ENCODE data around the gene KRTAP8-1.

KRTAP8-1 gene

DNA sequence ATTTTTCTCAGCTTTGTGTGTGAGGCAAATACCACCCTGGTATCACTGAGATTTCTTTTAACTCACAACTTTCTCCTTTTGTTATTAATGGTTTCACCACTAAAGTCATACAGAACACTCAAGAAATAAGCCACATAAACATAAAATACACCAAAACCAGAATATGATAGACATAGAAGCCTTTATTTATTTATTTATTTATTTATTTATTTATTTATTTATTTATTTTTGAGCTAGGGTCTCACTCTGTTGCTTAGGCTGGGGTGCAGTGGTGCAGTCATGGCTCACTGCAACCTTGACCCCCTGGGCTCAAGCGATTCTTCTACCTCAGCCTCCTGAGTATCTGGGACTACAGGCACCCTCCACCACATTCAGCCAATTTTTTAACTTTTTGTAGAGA, 12.5 kb downstream of the KRTAP8-1 start (continued):
- TF ChIP-seq, protein P1, sequence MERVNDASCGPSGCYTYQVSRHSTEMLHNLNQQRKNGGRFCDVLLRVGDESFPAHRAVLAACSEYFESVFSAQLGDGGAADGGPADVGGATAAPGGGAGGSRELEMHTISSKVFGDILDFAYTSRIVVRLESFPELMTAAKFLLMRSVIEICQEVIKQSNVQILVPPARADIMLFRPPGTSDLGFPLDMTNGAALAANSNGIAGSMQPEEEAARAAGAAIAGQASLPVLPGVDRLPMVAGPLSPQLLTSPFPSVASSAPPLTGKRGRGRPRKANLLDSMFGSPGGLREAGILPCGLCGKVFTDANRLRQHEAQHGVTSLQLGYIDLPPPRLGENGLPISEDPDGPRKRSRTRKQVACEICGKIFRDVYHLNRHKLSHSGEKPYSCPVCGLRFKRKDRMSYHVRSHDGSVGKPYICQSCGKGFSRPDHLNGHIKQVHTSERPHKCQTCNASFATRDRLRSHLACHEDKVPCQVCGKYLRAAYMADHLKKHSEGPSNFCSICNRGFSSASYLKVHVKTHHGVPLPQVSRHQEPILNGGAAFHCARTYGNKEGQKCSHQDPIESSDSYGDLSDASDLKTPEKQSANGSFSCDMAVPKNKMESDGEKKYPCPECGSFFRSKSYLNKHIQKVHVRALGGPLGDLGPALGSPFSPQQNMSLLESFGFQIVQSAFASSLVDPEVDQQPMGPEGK (CRISPR knock-in tag; IDR thresholded peaks at IDR 0.05; ENCODE audit: borderline replicate concordance), result no peak

DNA sequence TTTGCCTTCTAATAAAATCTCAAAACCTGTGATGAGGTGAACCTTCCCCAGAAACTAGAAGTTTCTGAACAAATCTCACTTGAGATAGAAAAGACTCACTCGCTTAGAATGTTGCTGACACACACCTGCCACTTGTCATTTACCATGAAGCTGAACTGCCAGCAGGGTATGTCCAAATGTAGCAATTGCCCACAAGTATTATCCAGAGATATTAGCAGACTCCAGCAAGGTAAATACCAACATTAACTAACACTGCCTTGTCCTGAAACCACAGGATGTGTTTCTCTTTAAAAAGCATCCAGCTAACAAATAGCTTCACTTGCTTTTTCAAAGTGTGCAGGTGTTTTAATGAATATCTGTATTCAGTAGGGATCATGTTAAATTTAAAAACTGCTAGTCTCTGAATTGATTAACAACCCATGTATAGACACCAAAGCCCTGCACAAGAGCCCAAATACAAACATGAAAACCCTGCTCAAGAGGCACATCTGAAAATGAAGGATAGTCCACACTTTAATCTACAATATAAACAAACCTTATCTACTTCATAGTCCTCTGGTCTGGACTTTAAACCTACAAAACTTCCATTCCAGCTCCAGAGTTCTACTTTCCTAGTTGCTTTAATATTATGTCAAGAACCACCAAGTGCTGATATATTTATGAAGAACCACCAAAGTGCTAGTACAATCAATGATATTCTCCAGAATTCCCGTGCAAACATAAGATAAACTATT, 19.3 kb downstream of the KRTAP8-1 start:
- TF ChIP-seq ARNTL (CRISPR knock-in tag; IDR thresholded peaks at IDR 0.05; ENCODE audit: borderline replicate concordance, low read depth) (no peak), ZFP30 (CRISPR knock-in tag; IDR thresholded peaks at IDR 0.05) (no peak), SNAI2 (CRISPR knock-in tag; IDR thresholded peaks at IDR 0.05) (no peak), ZNF8 (CRISPR knock-in tag; IDR thresholded peaks at IDR 0.05) (no peak), TOX (CRISPR knock-in tag; IDR thresholded peaks at IDR 0.05; ENCODE audit: borderline replicate concordance) (no peak), GLIS3 (CRISPR knock-in tag; IDR thresholded peaks at IDR 0.05) (no peak), RARB (CRISPR knock-in tag; IDR thresholded peaks at IDR 0.05) (no peak), ESRRG (CRISPR knock-in tag; IDR thresholded peaks at IDR 0.05) (no peak), ZNF565 (CRISPR knock-in tag; conservative IDR thresholded peaks at IDR 0.05; ENCODE audit: low read depth) (no peak), ZC3H10 (CRISPR knock-in tag; IDR thresholded peaks at IDR 0.05) (no peak), OSR1 (CRISPR knock-in tag; IDR thresholded peaks at IDR 0.05) (no peak), ZNF70 (CRISPR knock-in tag; IDR thresholded peaks at IDR 0.05) (no peak), PPARA (CRISPR knock-in tag; IDR thresholded peaks at IDR 0.05; ENCODE audit: borderline replicate concordance) (no peak), ZFP3 (CRISPR knock-in tag; IDR thresholded peaks at IDR 0.05) (no peak), TCF4 (CRISPR knock-in tag; IDR thresholded peaks at IDR 0.05; ENCODE audit: borderline replicate concordance) (no peak)
- TF ChIP-seq, protein P2, sequence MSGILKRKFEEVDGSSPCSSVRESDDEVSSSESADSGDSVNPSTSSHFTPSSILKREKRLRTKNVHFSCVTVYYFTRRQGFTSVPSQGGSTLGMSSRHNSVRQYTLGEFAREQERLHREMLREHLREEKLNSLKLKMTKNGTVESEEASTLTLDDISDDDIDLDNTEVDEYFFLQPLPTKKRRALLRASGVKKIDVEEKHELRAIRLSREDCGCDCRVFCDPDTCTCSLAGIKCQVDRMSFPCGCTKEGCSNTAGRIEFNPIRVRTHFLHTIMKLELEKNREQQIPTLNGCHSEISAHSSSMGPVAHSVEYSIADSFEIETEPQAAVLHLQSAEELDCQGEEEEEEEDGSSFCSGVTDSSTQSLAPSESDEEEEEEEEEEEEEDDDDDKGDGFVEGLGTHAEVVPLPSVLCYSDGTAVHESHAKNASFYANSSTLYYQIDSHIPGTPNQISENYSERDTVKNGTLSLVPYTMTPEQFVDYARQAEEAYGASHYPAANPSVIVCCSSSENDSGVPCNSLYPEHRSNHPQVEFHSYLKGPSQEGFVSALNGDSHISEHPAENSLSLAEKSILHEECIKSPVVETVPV (CRISPR knock-in tag; IDR thresholded peaks at IDR 0.05), result no peak
- TF ChIP-seq, protein P1 (CRISPR knock-in tag; IDR thresholded peaks at IDR 0.05; ENCODE audit: borderline replicate concordance), result no peak
- TF ChIP-seq, protein P3, sequence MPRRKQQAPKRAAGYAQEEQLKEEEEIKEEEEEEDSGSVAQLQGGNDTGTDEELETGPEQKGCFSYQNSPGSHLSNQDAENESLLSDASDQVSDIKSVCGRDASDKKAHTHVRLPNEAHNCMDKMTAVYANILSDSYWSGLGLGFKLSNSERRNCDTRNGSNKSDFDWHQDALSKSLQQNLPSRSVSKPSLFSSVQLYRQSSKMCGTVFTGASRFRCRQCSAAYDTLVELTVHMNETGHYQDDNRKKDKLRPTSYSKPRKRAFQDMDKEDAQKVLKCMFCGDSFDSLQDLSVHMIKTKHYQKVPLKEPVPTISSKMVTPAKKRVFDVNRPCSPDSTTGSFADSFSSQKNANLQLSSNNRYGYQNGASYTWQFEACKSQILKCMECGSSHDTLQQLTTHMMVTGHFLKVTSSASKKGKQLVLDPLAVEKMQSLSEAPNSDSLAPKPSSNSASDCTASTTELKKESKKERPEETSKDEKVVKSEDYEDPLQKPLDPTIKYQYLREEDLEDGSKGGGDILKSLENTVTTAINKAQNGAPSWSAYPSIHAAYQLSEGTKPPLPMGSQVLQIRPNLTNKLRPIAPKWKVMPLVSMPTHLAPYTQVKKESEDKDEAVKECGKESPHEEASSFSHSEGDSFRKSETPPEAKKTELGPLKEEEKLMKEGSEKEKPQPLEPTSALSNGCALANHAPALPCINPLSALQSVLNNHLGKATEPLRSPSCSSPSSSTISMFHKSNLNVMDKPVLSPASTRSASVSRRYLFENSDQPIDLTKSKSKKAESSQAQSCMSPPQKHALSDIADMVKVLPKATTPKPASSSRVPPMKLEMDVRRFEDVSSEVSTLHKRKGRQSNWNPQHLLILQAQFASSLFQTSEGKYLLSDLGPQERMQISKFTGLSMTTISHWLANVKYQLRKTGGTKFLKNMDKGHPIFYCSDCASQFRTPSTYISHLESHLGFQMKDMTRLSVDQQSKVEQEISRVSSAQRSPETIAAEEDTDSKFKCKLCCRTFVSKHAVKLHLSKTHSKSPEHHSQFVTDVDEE (CRISPR knock-in tag; IDR thresholded peaks at IDR 0.05), result no peak
- ATAC-seq, result no peak

DNA sequence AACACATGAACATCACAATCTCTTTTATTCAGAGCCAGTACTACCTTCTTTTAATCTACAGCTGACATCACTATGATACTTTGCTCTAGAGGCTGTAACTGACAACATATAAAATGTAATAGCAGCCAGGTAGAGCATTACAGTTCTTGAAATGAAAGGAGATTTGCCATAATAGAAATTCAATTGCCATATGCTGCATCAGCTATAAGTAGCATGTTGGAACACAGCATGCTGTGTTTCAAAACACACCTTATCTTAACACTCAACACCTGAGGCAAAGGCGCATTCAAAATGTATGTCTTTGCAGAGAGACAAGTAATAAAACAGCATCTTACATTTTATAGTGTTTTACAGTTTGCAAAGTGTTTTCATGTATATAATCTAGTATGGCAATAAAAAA, 33.8 kb downstream of the KRTAP8-1 start:
- no peak for ATAC-seq
- no peak for TF ChIP-seq ZC3H10 (CRISPR knock-in tag; IDR thresholded peaks at IDR 0.05)
- no peak for TF ChIP-seq SNAI2 (CRISPR knock-in tag; IDR thresholded peaks at IDR 0.05)
- TF ChIP-seq, protein P1 (CRISPR knock-in tag; IDR thresholded peaks at IDR 0.05; ENCODE audit: borderline replicate concordance), result no peak
- TF ChIP-seq ZNF70 (CRISPR knock-in tag; IDR thresholded peaks at IDR 0.05), result no peak
- TF ChIP-seq BACH2 (CRISPR knock-in tag; IDR thresholded peaks at IDR 0.05; ENCODE audit: borderline replicate concordance), result no peak
- TF ChIP-seq TOX (CRISPR knock-in tag; IDR thresholded peaks at IDR 0.05; ENCODE audit: borderline replicate concordance), result no peak
- no peak for TF ChIP-seq ZNF565 (CRISPR knock-in tag; conservative IDR thresholded peaks at IDR 0.05; ENCODE audit: low read depth)
- TF ChIP-seq ZFP3 (CRISPR knock-in tag; IDR thresholded peaks at IDR 0.05), result no peak
- TF ChIP-seq, protein P3 (CRISPR knock-in tag; IDR thresholded peaks at IDR 0.05), result no peak
- TF ChIP-seq ZNF8 (CRISPR knock-in tag; IDR thresholded peaks at IDR 0.05), result no peak
